ENCODE measurements around the gene ZNF281. TPM values are rescaled to one million over a fixed set of nuclear protein-coding genes. Genes with fewer than 3 reads are reported as not detected.

ZNF281 gene
- total RNA-seq, 1 donor = 45.6 TPM

DNA sequence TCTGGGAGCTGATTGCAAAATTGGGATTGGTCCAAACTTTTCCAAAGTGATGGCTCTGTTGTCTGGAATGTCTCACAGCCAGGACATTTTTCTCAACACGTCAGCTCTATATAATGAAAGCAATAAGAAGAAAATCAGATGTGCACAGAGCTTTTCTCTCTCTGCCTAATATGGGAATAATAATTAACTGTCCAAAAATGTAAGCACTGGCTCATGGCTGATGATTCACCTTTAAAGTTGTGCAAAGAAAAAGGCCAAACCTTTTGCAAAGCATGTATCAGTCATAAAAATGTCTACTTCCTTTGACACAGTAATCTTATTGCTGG lies 30.4 kb downstream of the ZNF281 start:
- no peaks in the 10 kb centered on the region for H3K9me3 ChIP-seq (ENCODE audit: low read depth, low read length)
- no peaks in the 10 kb centered on the region for H3K36me3 ChIP-seq (ENCODE audit: insufficient read depth, low read length)
- peak overlapping the region; percentile 8 for H3K4me3 ChIP-seq (ENCODE audit: insufficient read depth, low read length)
- H3K4me2 ChIP-seq (ENCODE audit: insufficient read depth, low read length) = peak overlapping the region; percentile 62
- peak overlapping the region; percentile 69 for H3K27ac ChIP-seq (ENCODE audit: low read depth, low read length)
- H4K20me1 ChIP-seq (ENCODE audit: insufficient read depth, low read length) = no peaks in the 10 kb centered on the region
- H3K27me3 ChIP-seq (ENCODE audit: insufficient read depth, low read length) = no peaks in the 10 kb centered on the region
- H3K79me2 ChIP-seq (ENCODE audit: insufficient read depth, low read length) = no peaks in the 10 kb centered on the region
- peak; percentile 86 for DNase-seq (ENCODE audit: insufficient read length, low spot score, missing footprints)
- peaks cover 34% of the 10 kb centered on the region for H3K4me1 ChIP-seq (ENCODE audit: insufficient read depth, low read length)
- H2AFZ ChIP-seq (ENCODE audit: low read length) = no peak overlapping the region
- TF ChIP-seq, protein P1, sequence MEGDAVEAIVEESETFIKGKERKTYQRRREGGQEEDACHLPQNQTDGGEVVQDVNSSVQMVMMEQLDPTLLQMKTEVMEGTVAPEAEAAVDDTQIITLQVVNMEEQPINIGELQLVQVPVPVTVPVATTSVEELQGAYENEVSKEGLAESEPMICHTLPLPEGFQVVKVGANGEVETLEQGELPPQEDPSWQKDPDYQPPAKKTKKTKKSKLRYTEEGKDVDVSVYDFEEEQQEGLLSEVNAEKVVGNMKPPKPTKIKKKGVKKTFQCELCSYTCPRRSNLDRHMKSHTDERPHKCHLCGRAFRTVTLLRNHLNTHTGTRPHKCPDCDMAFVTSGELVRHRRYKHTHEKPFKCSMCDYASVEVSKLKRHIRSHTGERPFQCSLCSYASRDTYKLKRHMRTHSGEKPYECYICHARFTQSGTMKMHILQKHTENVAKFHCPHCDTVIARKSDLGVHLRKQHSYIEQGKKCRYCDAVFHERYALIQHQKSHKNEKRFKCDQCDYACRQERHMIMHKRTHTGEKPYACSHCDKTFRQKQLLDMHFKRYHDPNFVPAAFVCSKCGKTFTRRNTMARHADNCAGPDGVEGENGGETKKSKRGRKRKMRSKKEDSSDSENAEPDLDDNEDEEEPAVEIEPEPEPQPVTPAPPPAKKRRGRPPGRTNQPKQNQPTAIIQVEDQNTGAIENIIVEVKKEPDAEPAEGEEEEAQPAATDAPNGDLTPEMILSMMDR (IDR thresholded peaks at IDR 0.05; ENCODE audit: extremely low read depth, low read depth, low read length) = no peak

DNA sequence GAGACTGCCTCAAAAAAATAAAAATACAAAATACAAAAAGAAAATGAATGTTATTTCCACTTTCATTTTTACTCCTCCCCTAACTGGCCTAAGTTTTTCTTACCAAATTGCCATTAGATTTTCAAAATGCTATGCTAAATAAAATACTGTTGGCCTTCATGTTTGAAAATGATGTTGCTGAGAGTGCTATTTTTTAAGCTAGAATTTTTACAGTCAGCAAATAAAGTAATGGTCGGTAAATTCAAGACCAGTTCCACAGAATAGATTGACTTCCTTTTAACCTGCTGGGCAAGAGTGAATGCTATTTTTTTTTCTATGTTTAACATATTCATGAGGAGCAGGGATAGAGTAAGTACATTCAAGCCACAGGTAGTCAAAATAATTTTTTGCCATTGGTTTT lies 31.7 kb downstream of the ZNF281 start:
- H3K27me3 ChIP-seq (ENCODE audit: insufficient read depth, low read length) = no peaks in the 10 kb centered on the region
- no peaks in the 10 kb centered on the region for H4K20me1 ChIP-seq (ENCODE audit: insufficient read depth, low read length)
- H3K9me3 ChIP-seq (ENCODE audit: low read depth, low read length) = no peaks in the 10 kb centered on the region
- no peak overlapping the region for H3K4me3 ChIP-seq (ENCODE audit: insufficient read depth, low read length)
- H2AFZ ChIP-seq (ENCODE audit: low read length) = no peak overlapping the region
- DNase-seq (ENCODE audit: insufficient read length, low spot score, missing footprints) = no peak
- H3K79me2 ChIP-seq (ENCODE audit: insufficient read depth, low read length) = no peaks in the 10 kb centered on the region
- TF ChIP-seq, protein P1 (IDR thresholded peaks at IDR 0.05; ENCODE audit: extremely low read depth, low read depth, low read length) = no peak
- no peak overlapping the region for H3K4me2 ChIP-seq (ENCODE audit: insufficient read depth, low read length)
- H3K36me3 ChIP-seq (ENCODE audit: insufficient read depth, low read length) = no peaks in the 10 kb centered on the region
- H3K27ac ChIP-seq (ENCODE audit: low read depth, low read length) = peak overlapping the region; percentile 69
- H3K4me1 ChIP-seq (ENCODE audit: insufficient read depth, low read length) = peaks cover 40% of the 10 kb centered on the region

DNA sequence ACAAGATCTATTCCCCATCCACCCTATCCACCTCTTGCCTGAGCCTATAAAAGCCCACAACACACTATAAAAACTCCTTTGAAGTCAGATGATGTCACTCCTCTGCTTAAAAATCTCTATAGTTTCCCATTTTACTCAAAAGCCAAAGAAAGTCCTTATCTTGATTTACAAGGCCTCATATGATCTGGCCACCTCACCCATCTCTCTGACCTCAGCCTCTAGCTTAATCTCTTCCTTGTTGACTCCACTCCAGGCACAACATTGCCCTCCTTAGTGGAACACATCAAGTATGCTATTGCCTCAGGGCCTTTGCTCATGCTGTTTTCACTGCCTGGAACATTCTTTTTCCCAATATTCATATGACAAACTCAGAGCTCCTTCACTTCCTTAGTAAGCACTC lies 33.3 kb downstream of the ZNF281 start:
- DNase-seq (ENCODE audit: insufficient read length, low spot score, missing footprints) = no peak
- Histone ChIP-seq H4K20me1 (ENCODE audit: insufficient read depth, low read length) (no peaks in the 10 kb centered on the region), H3K27ac (ENCODE audit: low read depth, low read length) (no peak overlapping the region), H3K36me3 (ENCODE audit: insufficient read depth, low read length) (no peaks in the 10 kb centered on the region), H3K27me3 (ENCODE audit: insufficient read depth, low read length) (no peaks in the 10 kb centered on the region), H3K4me1 (ENCODE audit: insufficient read depth, low read length) (peaks cover 52% of the 10 kb centered on the region), H3K4me2 (ENCODE audit: insufficient read depth, low read length) (no peak overlapping the region), H3K9me3 (ENCODE audit: low read depth, low read length) (no peaks in the 10 kb centered on the region), H3K4me3 (ENCODE audit: insufficient read depth, low read length) (no peak overlapping the region), H2AFZ (ENCODE audit: low read length) (no peak overlapping the region), H3K79me2 (ENCODE audit: insufficient read depth, low read length) (no peaks in the 10 kb centered on the region)
- TF ChIP-seq, protein P1 (IDR thresholded peaks at IDR 0.05; ENCODE audit: extremely low read depth, low read depth, low read length) = no peak

DNA sequence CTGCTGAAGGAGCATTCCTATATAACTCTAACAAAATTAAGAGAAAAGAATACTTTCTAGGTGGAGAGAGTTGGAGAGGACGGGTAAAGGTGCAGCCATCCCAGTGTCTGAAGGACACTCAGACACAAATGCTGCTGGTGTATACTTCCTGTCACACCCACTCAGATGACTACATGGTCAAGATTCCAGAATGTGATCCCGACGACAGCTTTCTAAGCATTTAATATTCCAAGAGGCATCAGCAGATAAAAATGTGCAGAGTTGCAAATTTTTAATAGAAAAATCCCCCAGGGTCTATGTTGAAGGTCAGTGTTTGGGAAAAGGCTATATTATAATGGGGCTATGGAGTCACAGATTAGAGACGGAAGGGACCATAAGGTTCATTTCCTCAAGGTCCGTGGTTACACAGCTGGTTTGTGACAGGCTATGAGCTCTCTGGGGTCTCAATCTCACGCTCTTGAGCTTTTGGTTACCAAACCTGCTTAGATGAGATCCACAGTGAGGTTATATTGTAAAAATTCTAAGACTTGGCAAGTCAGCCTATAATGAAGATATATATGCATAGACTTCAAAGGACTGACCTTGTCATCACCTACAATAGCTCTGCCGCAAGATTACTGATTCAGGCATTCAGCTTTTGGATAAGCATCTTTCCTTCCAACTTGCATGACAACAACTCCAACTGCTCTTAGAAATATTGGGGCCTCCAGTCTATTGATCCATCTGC lies 35.1 kb downstream of the ZNF281 start:
- Histone ChIP-seq H3K4me3 (ENCODE audit: insufficient read depth, low read length) (no peak overlapping the region), H4K20me1 (ENCODE audit: insufficient read depth, low read length) (no peaks in the 10 kb centered on the region), H3K36me3 (ENCODE audit: insufficient read depth, low read length) (peaks cover 3% of the 10 kb centered on the region), H3K27ac (ENCODE audit: low read depth, low read length) (peak overlapping the region; percentile 7), H3K4me1 (ENCODE audit: insufficient read depth, low read length) (peaks cover 42% of the 10 kb centered on the region), H2AFZ (ENCODE audit: low read length) (peak overlapping the region; percentile 20), H3K9me3 (ENCODE audit: low read depth, low read length) (no peaks in the 10 kb centered on the region), H3K79me2 (ENCODE audit: insufficient read depth, low read length) (no peaks in the 10 kb centered on the region), H3K4me2 (ENCODE audit: insufficient read depth, low read length) (peak overlapping the region; percentile 43), H3K27me3 (ENCODE audit: insufficient read depth, low read length) (no peaks in the 10 kb centered on the region)
- no peak for DNase-seq (ENCODE audit: insufficient read length, low spot score, missing footprints)
- TF ChIP-seq, protein P1 (IDR thresholded peaks at IDR 0.05; ENCODE audit: extremely low read depth, low read depth, low read length) = no peak
